Adrenal gland (tissue), 5 donors: ENCODE data around the gene HDLBP.

Experiments
- POLR2A ChIP-seq, 2 donors: fragments of 450-650 bp; IDR thresholded peaks; one replicate each; pipeline ENCODE4 v1.6.1; 2017; ENCODE audit warnings: antibody characterized with exemption in 2 of 2, mild to moderate bottlenecking in 2 of 2, moderate library complexity in 1 of 2
- TF ChIP-seq, protein P1 (sequence below), 6 experiments: fragments of 450-650 bp in 4 of 6; fragments of 200-600 bp in 2 of 6; sonication (generic) in 1 of 6; IDR thresholded peaks; 1 replicate in 5 of 6; 2 replicates in 1 of 6; pipeline versions ENCODE4 v1.5.1 to v1.8.0; 2016 to 2021; ENCODE audit warnings: antibody characterized with exemption in 6 of 6, mild to moderate bottlenecking in 2 of 6, moderate library complexity in 1 of 6
- donor health status: DM: no; HTN: no; CAD: no.

DNA sequence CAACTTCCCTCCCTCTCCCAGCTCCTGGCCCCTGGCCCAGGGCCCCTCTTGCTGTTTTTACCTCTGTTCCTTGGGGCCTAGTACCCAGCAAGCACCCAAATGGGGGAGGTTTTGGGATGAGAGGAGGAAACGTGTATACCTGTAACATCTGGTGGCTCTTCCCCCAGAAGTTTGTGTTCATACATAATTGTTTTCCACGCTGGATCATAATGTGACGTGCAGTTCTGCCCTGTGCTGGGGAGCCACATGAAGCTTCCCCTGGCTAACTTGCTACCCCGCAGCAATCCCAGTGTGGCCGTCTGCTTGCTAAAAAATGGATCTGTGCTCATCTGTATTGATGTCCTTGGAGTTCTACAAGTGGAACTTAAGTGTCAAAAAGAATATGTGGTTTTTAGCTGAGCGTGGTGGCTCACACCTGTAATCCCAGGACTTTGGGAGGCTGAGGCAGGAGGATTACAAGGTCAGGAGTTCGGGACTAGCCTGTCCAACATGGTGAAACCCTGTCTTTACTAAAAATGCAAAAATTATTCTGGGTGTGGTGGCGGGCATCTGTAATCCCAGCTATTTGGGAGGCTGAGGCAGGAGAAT is 90.5 kb downstream of the HDLBP start:
- TF ChIP-seq, protein P1, sequence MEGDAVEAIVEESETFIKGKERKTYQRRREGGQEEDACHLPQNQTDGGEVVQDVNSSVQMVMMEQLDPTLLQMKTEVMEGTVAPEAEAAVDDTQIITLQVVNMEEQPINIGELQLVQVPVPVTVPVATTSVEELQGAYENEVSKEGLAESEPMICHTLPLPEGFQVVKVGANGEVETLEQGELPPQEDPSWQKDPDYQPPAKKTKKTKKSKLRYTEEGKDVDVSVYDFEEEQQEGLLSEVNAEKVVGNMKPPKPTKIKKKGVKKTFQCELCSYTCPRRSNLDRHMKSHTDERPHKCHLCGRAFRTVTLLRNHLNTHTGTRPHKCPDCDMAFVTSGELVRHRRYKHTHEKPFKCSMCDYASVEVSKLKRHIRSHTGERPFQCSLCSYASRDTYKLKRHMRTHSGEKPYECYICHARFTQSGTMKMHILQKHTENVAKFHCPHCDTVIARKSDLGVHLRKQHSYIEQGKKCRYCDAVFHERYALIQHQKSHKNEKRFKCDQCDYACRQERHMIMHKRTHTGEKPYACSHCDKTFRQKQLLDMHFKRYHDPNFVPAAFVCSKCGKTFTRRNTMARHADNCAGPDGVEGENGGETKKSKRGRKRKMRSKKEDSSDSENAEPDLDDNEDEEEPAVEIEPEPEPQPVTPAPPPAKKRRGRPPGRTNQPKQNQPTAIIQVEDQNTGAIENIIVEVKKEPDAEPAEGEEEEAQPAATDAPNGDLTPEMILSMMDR (IDR thresholded peaks at IDR 0.05): no peak
- no peak for TF ChIP-seq POLR2A (IDR thresholded peaks at IDR 0.05)
